GM12878 (cell line): Measurements from ENCODE around the gene WFDC9. TPM values are rescaled to one million over a fixed set of nuclear protein-coding genes. Genes with fewer than 3 reads are reported as not detected.

Source experiments
- ATAC-seq: fragments of 200-7000 bp; cut with Tn5 transposase; 3 replicates; pipeline ENCODE4 v1.9.1; 2020; ENCODE audit warnings: mild to moderate bottlenecking, moderate library complexity
- BruUV-seq: library from RNA; stranded (reverse); fragments of 400-500 nt; replicated peaks from 2 replicates; lab custom pipeline; 2021; lab: Mats Ljungman, UMichigan
- CTCF ChIA-PET: fragments of 300-600 bp; sonication (Branson Sonifier 250); formaldehyde crosslinking; extraction: SDS; loops from one replicate; lab custom pipeline; 2021; ENCODE audit warnings: inconsistent platforms; lab: Yijun Ruan, JAX
- POLR2A ChIA-PET: fragments of 350-600 bp; formaldehyde crosslinking; extraction: SDS; loops from one replicate; lab custom pipeline; 2021; ENCODE audit warnings: inconsistent platforms; lab: Charles Lee
- RAD21 ChIA-PET: fragments of 300-600 bp; sonication (Branson Sonifier 250); formaldehyde crosslinking; loops from one replicate; lab custom pipeline; 2023; ENCODE audit warnings: antibody characterized with exemption; ENCODE audit not compliant: unreplicated experiment; lab: Charles Lee
- SMC1A ChIA-PET: fragments of 300-600 bp; sonication (Branson Sonifier 250); formaldehyde crosslinking; loops from one replicate; lab custom pipeline; 2023; ENCODE audit not compliant: unreplicated experiment, uncharacterized antibody; lab: Charles Lee
- DNase-seq: peaks from one replicate; pipeline ENCODE4 v3.0.0-alpha.2; 2011; ENCODE audit warnings: low read depth, low spot score
- FAIRE-seq: peaks from 3 replicates; lab custom pipeline; 2011; peaks lifted over from hg19 to GRCh38; lab: Jason Lieb, UNC
- H2AFZ ChIP-seq: 2 replicates; pipeline ENCODE4 v1.6.0; 2011; ENCODE audit warnings: low read depth, low read length, control low read depth; ENCODE audit not compliant: control insufficient read depth
- H3K27ac ChIP-seq: 2 replicates; pipeline ENCODE4 v1.5.1; 2011; ENCODE audit warnings: control low read depth; ENCODE audit not compliant: control insufficient read depth, insufficient read depth
- H3K27me3 ChIP-seq, 2 experiments: replicated peaks in 1 of 2; 2 replicates each; pipeline versions ENCODE4 v1.6.0 to v1.6.1; 2011; ENCODE audit warnings: low read length in 1 of 2; ENCODE audit not compliant: control insufficient read depth in 2 of 2, insufficient read depth in 2 of 2
- H3K36me3 ChIP-seq, 2 experiments: 2 replicates each; pipeline ENCODE4 v1.5.1; 2011; ENCODE audit warnings: low read length in 1 of 2; ENCODE audit not compliant: control insufficient read depth in 2 of 2, insufficient read depth in 2 of 2
- H3K4me1 ChIP-seq: 2 replicates; pipeline ENCODE4 v1.6.1; 2011; ENCODE audit warnings: mild to moderate bottlenecking, low read length, moderate library complexity, mixed read lengths; ENCODE audit not compliant: control insufficient read depth, insufficient read depth
- H3K4me2 ChIP-seq: 2 replicates; pipeline ENCODE4 v1.6.0; 2011; ENCODE audit warnings: control low read depth; ENCODE audit not compliant: control insufficient read depth, insufficient read depth
- H3K4me3 ChIP-seq: fragments of 200-600 bp; sonication (generic); 2 replicates; pipeline ENCODE4 v1.5.1; 2016
- H3K79me2 ChIP-seq: 2 replicates; pipeline ENCODE4 v1.6.0; 2011; ENCODE audit warnings: low read length; ENCODE audit not compliant: control insufficient read depth, insufficient read depth
- H3K9ac ChIP-seq: 2 replicates; pipeline ENCODE4 v1.8.0; 2011; ENCODE audit warnings: low read length, control low read depth, mixed read lengths; ENCODE audit not compliant: control insufficient read depth, insufficient read depth
- H3K9me3 ChIP-seq: replicated peaks from 3 replicates; pipeline ENCODE4 v1.5.1; 2011; ENCODE audit warnings: mild to moderate bottlenecking, low read length; ENCODE audit not compliant: control insufficient read depth, insufficient read depth
- H4K20me1 ChIP-seq: 2 replicates; pipeline ENCODE4 v1.6.0; 2011; ENCODE audit not compliant: control insufficient read depth, insufficient read depth
- ATF3 ChIP-seq: IDR thresholded peaks from 2 replicates; pipeline ENCODE4 v1.6.1; 2011; ENCODE audit warnings: low read depth, mild to moderate bottlenecking, low read length, moderate library complexity, borderline replicate concordance; ENCODE audit errors: extremely low read depth
- CHD1 ChIP-seq: IDR thresholded peaks from 2 replicates; pipeline ENCODE4 v1.6.1; 2012; ENCODE audit warnings: low read depth, low read length, improper control_type of control experiment
- CREB1 ChIP-seq: IDR thresholded peaks from 2 replicates; pipeline ENCODE4 v1.6.1; 2012; ENCODE audit warnings: low read depth, mild to moderate bottlenecking, inconsistent platforms
- EGR1 ChIP-seq, 2 experiments: IDR thresholded peaks; 1 replicate in 1 of 2; 2 replicates in 1 of 2; pipeline ENCODE4 v1.6.1; 2011 to 2012; ENCODE audit warnings: low read depth in 2 of 2, low read length in 2 of 2, borderline replicate concordance in 1 of 2, mild to moderate bottlenecking in 1 of 2, moderate library complexity in 1 of 2
- ESRRA ChIP-seq: IDR thresholded peaks from 2 replicates; pipeline ENCODE4 v1.6.1; 2012; ENCODE audit warnings: mild to moderate bottlenecking, low read length, improper control_type of control experiment
- KDM1A ChIP-seq: fragments of 200-600 bp; sonication (generic); IDR thresholded peaks from 2 replicates; pipeline ENCODE4 v1.6.1; 2016; ENCODE audit warnings: borderline replicate concordance
- MYC ChIP-seq: IDR thresholded peaks from 2 replicates; pipeline ENCODE4 v1.6.1; 2011; ENCODE audit warnings: mild to moderate bottlenecking, low read length, moderate library complexity, inconsistent platforms; ENCODE audit not compliant: insufficient read depth, insufficient replicate concordance, insufficient read length, severe bottlenecking
- NR2C2 ChIP-seq: IDR thresholded peaks from 2 replicates; pipeline ENCODE4 v1.6.1; 2011; ENCODE audit warnings: borderline replicate concordance, low read depth; ENCODE audit not compliant: control insufficient read depth, insufficient read length
- RUNX3 ChIP-seq: IDR thresholded peaks from 2 replicates; pipeline ENCODE4 v1.6.1; 2012; ENCODE audit warnings: low read length, inconsistent platforms
- SP1 ChIP-seq: IDR thresholded peaks from one replicate; pipeline ENCODE4 v1.6.1; 2011; ENCODE audit warnings: low read depth, low read length
- STAT1 ChIP-seq: fragments of 450-650 bp; conservative IDR thresholded peaks from 2 replicates; pipeline ENCODE4 v1.6.1; 2014; ENCODE audit warnings: antibody characterized with exemption, mild to moderate bottlenecking
- TCF3 ChIP-seq: IDR thresholded peaks from 2 replicates; pipeline ENCODE4 v1.6.1; 2012; ENCODE audit warnings: low read depth, mild to moderate bottlenecking, low read length, borderline replicate concordance; ENCODE audit not compliant: insufficient read depth
- ZNF207 ChIP-seq: fragments of 450-650 bp; IDR thresholded peaks from 2 replicates; pipeline ENCODE4 v1.6.1; 2014; ENCODE audit warnings: antibody characterized with exemption, mild to moderate bottlenecking, borderline replicate concordance
- ZNF384 ChIP-seq: IDR thresholded peaks from 2 replicates; pipeline ENCODE4 v1.6.1; 2012; ENCODE audit warnings: low read depth, mild to moderate bottlenecking, low read length, improper control_type of control experiment, borderline replicate concordance
- ZZZ3 ChIP-seq: IDR thresholded peaks from 2 replicates; pipeline ENCODE4 v1.6.1; 2011; ENCODE audit warnings: low read depth; ENCODE audit not compliant: control insufficient read depth, insufficient read length
- WGBS: methylation state at CpG from one replicate; pipeline ENCODE4 v1.1.6; 2016; ENCODE audit warnings: low lambda C conversion rate; ENCODE audit not compliant: insufficient replicate concordance, insufficient coverage; ENCODE audit errors: missing lambda C conversion rate; 5-methylcytosine and 5-hydroxymethylcytosine counted together
- in situ Hi-C: fragments of 300-500 bp; cut with MboI; formaldehyde crosslinking; loops from 9 replicates; pipeline ENCODE4 v1.14.3; 2018; ENCODE audit warnings: mixed read lengths
- intact Hi-C: fragments of 100-400 bp; cut with micrococcal nuclease; formaldehyde crosslinking; loops from one replicate; pipeline ENCODE4 v1.14.2; 2022; ENCODE audit not compliant: unreplicated experiment
- polyA plus RNA-seq, 11 experiments: library from polyadenylated mRNA; depleted of rRNA in 4 of 11; unstranded in 6 of 11; stranded (reverse) in 5 of 11; fragments of >200 nt; fragmentation: Nextera tagmentation in 4 of 11; fragmentation: Illumina TruSeq in 1 of 11; extraction: Ambion mirVana in 4 of 11; extraction: Trizol in 1 of 11; gene quantifications; 1 replicate in 1 of 11; 2 replicates in 10 of 11; pipeline versions ENCODE4 v1.2.1 to v1.2.3, GENCODE V29; 2011 to 2016; ENCODE audit warnings: inconsistent platforms in 2 of 11, missing spikeins in 2 of 11, low read depth in 1 of 11
- total RNA-seq, 4 experiments: library from RNA; depleted of rRNA in 3 of 4; stranded (reverse); fragments of >200 nt in 3 of 4; fragmentation: Illumina TruSeq in 1 of 4; extraction: Trizol in 1 of 4; gene quantifications; 2 replicates each; pipeline versions ENCODE4 v1.2.1 to v1.2.3, GENCODE V29; 2013 to 2021

The WFDC9 gene
- total and polyA plus RNA-seq, 10 of the 15 experiments (the other 5 are each of a cell fraction or from before 2014, with no cell fraction given): not detected

DNA sequence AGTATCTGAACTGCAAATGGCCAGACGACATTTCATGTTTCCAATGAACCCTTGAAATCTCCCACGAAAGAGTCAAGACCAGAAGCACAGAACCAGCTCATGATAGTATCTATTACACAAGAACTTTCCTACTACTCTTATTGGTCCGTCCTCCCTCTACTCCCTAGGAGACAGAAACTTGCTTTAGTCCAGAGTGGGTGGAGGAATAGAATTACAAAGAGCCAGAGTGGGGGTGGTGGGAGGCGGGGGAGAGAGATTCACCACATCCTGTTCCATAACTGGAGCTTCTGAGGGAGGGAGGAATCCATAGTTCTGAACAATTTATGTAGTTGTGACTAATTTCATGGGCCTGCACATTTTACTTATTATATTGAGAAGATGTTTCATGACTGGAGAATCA is 20.0 kb downstream of the WFDC9 start:
- ChIA-PET SMC1A (no interaction called here), CTCF (no interaction called here), POLR2A (no interaction called here), RAD21 (interaction anchor here (1.0 kb wide), 1 partner anchor 17 kb away, joined by 3 read pairs; no protein-coding TSS in a partner anchor)
- FAIRE-seq: no peak
- Histone ChIP-seq H3K4me2 (no peak overlapping the region), H3K9me3 (peaks cover 1% of the 10 kb centered on the region; the same call in 2 of the 3 replicates), H3K36me3 (no peaks in the 10 kb centered on the region), H3K4me3 (no peak overlapping the region), H4K20me1 (no peaks in the 10 kb centered on the region), H2AFZ (no peak overlapping the region), H3K27ac (no peak overlapping the region), H3K4me1 (no peaks in the 10 kb centered on the region), H3K9ac (no peak overlapping the region), H3K79me2 (no peaks in the 10 kb centered on the region), H3K27me3 (peaks cover 0 to 5% of the 10 kb centered on the region in 2 experiments; a peak in 1 of 4 replicates)
- in situ Hi-C loops (no loop called here), intact Hi-C loops (no loop called here)
- no peak for ATAC-seq
- 6% methylated on average over 4 of the region's 4 CpGs for WGBS
- no peak for DNase-seq
- no peak for TF ChIP-seq MYC
- TF ChIP-seq ZNF207: no peak
- 0 out of 2 replicates have a peak, but pooled peaks have one; percentile 7 for TF ChIP-seq RUNX3
- no TSS peak for BruUV-seq

DNA sequence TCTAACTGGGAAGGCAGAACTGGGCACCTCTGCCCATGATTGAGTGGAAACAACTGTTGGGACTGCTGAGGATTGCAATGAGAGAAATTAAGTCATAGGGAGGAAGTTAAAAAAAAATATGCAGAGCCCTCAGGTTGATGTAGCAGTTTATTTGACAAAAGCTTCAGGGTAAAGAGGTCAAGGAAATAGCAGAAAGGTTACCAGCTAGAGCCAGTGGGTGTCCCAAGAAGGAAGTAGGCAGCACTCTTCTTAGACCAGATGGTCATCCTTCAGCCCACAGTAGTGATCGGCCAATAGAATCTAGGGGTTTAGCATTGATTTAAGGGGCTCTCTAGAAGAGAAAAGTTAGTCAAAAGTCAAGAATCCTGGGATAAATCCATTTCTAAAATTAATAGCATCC is 23.3 kb downstream of the WFDC9 start:
- Histone ChIP-seq H3K36me3 (no peaks in the 10 kb centered on the region), H3K4me2 (no peak overlapping the region), H4K20me1 (no peaks in the 10 kb centered on the region), H3K27me3 (no peaks in the 10 kb centered on the region), H3K9me3 (peaks cover 1% of the 10 kb centered on the region; the same call in 2 of the 3 replicates), H3K27ac (no peak overlapping the region), H2AFZ (no peak overlapping the region), H3K4me3 (no peak overlapping the region), H3K4me1 (no peaks in the 10 kb centered on the region), H3K79me2 (no peaks in the 10 kb centered on the region), H3K9ac (no peak overlapping the region)
- ChIA-PET POLR2A (no interaction called here), RAD21 (no interaction called here), CTCF (interaction anchor here (0.8 kb wide), 1 partner anchor 163 kb away, joined by 3 read pairs; no protein-coding TSS in a partner anchor), SMC1A (no interaction called here)
- in situ Hi-C loops (no loop called here), intact Hi-C loops (no loop called here)
- ATAC-seq: no peak
- no peak for FAIRE-seq
- WGBS: 0% methylated on average over 1 of the region's 1 CpG
- TF ChIP-seq TCF3: no peak
- TF ChIP-seq SP1: no peak
- TF ChIP-seq CHD1: no peak
- TF ChIP-seq STAT1: no peak
- TF ChIP-seq ATF3: no peak
- no peak for TF ChIP-seq NR2C2
- TF ChIP-seq ZZZ3: no peak
- TF ChIP-seq EGR1 (IDR thresholded peaks at IDR 0.05; ENCODE audit: borderline replicate concordance in 1 of 2, low read depth in 2 of 2, low read length in 2 of 2): no peak
- no peak for TF ChIP-seq ZNF384
- no peak for TF ChIP-seq KDM1A
- TF ChIP-seq CREB1: no peak
- no peak for TF ChIP-seq ESRRA
- no TSS peak for BruUV-seq
- DNase-seq: no peak
